PFSK-1 (cell line): ENCODE data around the gene GPR37.

Experiments used
- FOXP2 ChIP-seq: optimal IDR thresholded peaks from 2 replicates; pipeline ENCODE3; 2011; ENCODE audit warnings: borderline replicate concordance, control low read depth, inconsistent platforms; ENCODE audit not compliant: insufficient read depth; ENCODE audit errors: extremely low read length, extremely low read depth
- POLR2AphosphoS5 ChIP-seq: IDR thresholded peaks from 2 replicates; pipeline ENCODE4 v1.6.1; 2012; ENCODE audit warnings: low read depth, mild to moderate bottlenecking, control low read depth, low read length, moderate library complexity
- SIN3A ChIP-seq: IDR thresholded peaks from 2 replicates; pipeline ENCODE4 v1.6.1; 2012; ENCODE audit warnings: mild to moderate bottlenecking, low read length, moderate library complexity, borderline replicate concordance; ENCODE audit not compliant: insufficient read depth
- TAF1 ChIP-seq: IDR thresholded peaks from 2 replicates; pipeline ENCODE4 v1.6.1; 2012; ENCODE audit warnings: low read length, control low read depth, borderline replicate concordance; ENCODE audit not compliant: insufficient read depth
- TF ChIP-seq, protein P1 (sequence below), 2 experiments: IDR thresholded peaks; 2 replicates each; pipeline versions ENCODE4 v1.6.1 to v1.8.0; 2011 to 2012; ENCODE audit warnings: low read depth in 2 of 2, low read length in 2 of 2, control low read depth in 1 of 2, inconsistent platforms in 1 of 2, mild to moderate bottlenecking in 1 of 2, moderate library complexity in 1 of 2; ENCODE audit not compliant: insufficient read depth in 1 of 2

The GPR37 gene

DNA sequence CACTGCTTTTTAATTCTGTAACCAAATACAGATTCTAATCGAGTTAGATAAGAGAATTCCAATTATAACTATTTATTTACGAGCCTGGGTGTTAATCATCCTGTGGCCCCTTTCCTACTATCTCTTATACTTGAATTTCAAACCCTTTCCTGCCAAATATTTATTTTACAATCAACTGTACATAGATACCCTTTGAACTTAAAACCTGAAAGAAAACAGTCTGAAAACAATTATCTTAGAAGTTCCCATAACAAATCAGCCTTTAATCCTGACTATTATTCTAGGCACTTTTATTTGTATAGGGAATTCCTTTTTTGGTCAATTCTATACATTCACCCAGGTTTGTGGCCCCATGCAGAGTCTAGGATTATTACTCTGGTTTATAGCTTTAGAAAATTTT lies 10.6 kb upstream of the GPR37 start:
- TF ChIP-seq SIN3A (no peak), POLR2AphosphoS5 (no peak), TAF1 (no peak)
- TF ChIP-seq, protein P1, sequence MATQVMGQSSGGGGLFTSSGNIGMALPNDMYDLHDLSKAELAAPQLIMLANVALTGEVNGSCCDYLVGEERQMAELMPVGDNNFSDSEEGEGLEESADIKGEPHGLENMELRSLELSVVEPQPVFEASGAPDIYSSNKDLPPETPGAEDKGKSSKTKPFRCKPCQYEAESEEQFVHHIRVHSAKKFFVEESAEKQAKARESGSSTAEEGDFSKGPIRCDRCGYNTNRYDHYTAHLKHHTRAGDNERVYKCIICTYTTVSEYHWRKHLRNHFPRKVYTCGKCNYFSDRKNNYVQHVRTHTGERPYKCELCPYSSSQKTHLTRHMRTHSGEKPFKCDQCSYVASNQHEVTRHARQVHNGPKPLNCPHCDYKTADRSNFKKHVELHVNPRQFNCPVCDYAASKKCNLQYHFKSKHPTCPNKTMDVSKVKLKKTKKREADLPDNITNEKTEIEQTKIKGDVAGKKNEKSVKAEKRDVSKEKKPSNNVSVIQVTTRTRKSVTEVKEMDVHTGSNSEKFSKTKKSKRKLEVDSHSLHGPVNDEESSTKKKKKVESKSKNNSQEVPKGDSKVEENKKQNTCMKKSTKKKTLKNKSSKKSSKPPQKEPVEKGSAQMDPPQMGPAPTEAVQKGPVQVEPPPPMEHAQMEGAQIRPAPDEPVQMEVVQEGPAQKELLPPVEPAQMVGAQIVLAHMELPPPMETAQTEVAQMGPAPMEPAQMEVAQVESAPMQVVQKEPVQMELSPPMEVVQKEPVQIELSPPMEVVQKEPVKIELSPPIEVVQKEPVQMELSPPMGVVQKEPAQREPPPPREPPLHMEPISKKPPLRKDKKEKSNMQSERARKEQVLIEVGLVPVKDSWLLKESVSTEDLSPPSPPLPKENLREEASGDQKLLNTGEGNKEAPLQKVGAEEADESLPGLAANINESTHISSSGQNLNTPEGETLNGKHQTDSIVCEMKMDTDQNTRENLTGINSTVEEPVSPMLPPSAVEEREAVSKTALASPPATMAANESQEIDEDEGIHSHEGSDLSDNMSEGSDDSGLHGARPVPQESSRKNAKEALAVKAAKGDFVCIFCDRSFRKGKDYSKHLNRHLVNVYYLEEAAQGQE (IDR thresholded peaks at IDR 0.05; ENCODE audit: insufficient read depth in 1 of 2, low read depth in 2 of 2, low read length in 2 of 2): no peak

DNA sequence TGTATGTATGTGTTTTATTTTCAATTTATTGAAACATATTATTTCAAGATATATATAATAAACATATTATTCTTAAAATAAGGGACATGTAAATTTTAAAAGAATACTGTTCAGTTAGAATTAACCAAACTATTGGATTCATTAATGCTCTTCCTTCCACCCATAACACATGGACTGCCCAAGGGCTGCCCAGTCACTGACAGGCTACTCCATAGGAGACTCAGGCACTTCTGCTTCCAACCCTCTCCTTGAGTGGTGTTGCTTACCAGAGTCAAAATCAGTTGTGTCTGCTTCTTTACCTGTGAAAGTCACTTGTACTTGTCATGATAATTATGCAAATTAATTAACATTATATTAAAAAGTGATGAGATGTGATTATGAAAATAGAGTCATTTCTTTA lies 9.8 kb upstream of the GPR37 start:
- TF ChIP-seq TAF1 (no peak), FOXP2 (no peak), POLR2AphosphoS5 (no peak)
- TF ChIP-seq, protein P1 (IDR thresholded peaks at IDR 0.05; ENCODE audit: insufficient read depth in 1 of 2, low read depth in 2 of 2, low read length in 2 of 2): no peak

DNA sequence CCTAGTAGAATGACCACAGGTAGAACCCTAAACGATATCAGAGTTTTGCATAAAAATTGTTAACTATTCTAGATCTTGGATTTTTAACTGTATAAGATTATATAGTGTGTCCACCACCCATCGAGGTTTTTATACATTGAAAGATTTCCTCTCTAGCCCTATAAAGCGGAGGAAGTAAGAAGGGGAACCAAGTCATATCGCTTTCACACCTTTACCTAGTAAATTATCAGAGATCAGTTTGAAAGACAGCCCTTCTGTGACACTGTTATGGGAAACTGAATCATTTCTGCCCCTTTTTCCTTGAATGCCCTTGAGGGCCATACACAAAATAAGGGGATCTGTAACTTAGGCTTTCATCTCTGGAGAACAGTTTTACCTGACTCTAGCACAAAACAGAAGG lies 8.3 kb upstream of the GPR37 start:
- TF ChIP-seq, protein P1 (IDR thresholded peaks at IDR 0.05; ENCODE audit: insufficient read depth in 1 of 2, low read depth in 2 of 2, low read length in 2 of 2): no peak
- no peak for TF ChIP-seq TAF1
- TF ChIP-seq POLR2AphosphoS5: no peak
- TF ChIP-seq FOXP2: no peak
- TF ChIP-seq SIN3A: no peak

DNA sequence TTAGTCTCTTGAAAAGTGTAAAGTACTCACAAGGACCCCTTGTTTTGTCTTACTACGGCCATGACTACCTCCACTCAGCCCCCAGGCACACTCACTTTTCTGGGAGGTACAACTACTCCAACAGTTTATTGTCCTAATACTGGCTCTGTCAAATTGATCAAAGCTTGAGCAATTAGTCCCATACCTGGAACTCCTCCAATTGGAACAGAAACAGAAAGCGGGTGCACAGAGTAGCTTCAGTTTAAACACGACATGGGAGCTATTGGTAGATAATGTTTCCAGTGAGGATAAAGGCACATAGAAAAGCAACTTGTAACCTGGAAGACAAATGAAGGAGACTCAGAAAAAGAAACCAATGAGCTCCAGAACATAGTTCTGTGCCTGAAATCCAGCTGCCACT lies 7.7 kb upstream of the GPR37 start:
- no peak for TF ChIP-seq POLR2AphosphoS5
- TF ChIP-seq, protein P1 (IDR thresholded peaks at IDR 0.05; ENCODE audit: insufficient read depth in 1 of 2, low read depth in 2 of 2, low read length in 2 of 2): no peak
- TF ChIP-seq FOXP2: no peak
- no peak for TF ChIP-seq SIN3A
- no peak for TF ChIP-seq TAF1

DNA sequence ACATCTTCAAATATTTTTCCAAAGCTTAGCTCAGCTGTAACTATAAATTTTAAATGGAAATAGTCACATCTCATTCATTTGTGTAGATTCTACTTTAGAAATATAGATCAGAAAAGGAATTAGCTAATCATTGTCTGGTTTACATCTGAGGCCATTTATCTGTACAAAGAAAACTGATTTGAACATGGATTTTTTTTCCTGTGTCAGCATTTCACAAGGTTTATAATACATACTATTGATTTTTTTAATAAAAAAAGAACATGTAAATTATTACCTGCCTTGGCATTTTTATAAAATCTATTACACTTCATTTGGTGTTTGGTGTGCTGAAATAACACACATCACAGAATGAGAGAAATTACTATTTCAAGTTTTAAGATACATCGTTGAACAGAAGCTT lies 3.5 kb upstream of the GPR37 start:
- TF ChIP-seq POLR2AphosphoS5 (no peak), SIN3A (no peak), FOXP2 (no peak), TAF1 (no peak)
- TF ChIP-seq, protein P1 (IDR thresholded peaks at IDR 0.05; ENCODE audit: insufficient read depth in 1 of 2, low read depth in 2 of 2, low read length in 2 of 2): no peak
